ENCODE results near the gene RASA1. TPM values are rescaled to one million over a fixed set of nuclear protein-coding genes. Genes with fewer than 3 reads are reported as not detected.

Gene RASA1
- total RNA-seq, 1 experiment from 2014 or later = 23.9 TPM

DNA sequence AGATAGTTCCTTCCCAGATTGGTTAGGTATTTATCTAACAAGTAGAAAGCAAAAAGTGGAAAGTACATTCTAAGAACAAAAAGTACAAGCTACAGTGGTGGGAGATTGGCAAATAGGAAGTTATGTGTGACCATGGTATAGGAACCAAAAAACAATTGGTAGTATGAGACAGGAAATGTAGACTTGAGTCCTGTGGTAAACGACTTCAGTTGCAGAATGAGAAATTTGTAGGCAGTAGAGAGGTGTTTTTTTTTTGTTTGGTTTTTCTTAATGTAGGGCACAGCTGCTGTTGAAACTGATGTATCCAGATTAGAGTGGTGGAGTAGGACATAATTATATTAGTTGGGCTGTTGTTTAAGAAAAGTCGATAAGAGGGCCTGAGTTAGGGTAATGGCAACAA, 73.0 kb downstream of the RASA1 start:
- RAD21 ChIA-PET (ENCODE audit: low non-redundant PET in 1 of 2, low total read pairs in 2 of 2, uncharacterized antibody in 2 of 2, unreplicated experiment in 2 of 2) = no interaction called here
- DNase-seq (ENCODE audit: low read depth, low spot score) = no peak
- no peaks in the 10 kb centered on the region for H3K27me3 ChIP-seq (ENCODE audit: insufficient read depth, low read length)
- no peak overlapping the region for H3K9ac ChIP-seq (ENCODE audit: low read length)
- H2AFZ ChIP-seq (ENCODE audit: low read depth, low read length, poor library complexity, severe bottlenecking) = no peak overlapping the region
- CTCF ChIA-PET = no interaction called here
- H3K9me2 ChIP-seq (ENCODE audit: insufficient read depth) = no peaks in the 10 kb centered on the region
- H3K4me1 ChIP-seq (ENCODE audit: control insufficient read depth in 1 of 2, insufficient read depth in 2 of 2, low read length in 2 of 2) = no peaks in the 10 kb centered on the region
- no peak overlapping the region for H3K27ac ChIP-seq (ENCODE audit: low read depth, low read length)
- no peak for TF ChIP-seq SIN3A (IDR thresholded peaks at IDR 0.05; ENCODE audit: low read depth)
- TF ChIP-seq, protein P1, sequence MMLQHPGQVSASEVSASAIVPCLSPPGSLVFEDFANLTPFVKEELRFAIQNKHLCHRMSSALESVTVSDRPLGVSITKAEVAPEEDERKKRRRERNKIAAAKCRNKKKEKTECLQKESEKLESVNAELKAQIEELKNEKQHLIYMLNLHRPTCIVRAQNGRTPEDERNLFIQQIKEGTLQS (IDR thresholded peaks at IDR 0.05) = no peak
- TF ChIP-seq POLR2AphosphoS5 (IDR thresholded peaks at IDR 0.05; ENCODE audit: low read depth, low read length) = no peak
- no peak for TF ChIP-seq JUND (IDR thresholded peaks at IDR 0.05)
- TF ChIP-seq ZNF274 (IDR thresholded peaks at IDR 0.05; ENCODE audit: low read depth, low read length) = no peak
- TF ChIP-seq, protein P2, sequence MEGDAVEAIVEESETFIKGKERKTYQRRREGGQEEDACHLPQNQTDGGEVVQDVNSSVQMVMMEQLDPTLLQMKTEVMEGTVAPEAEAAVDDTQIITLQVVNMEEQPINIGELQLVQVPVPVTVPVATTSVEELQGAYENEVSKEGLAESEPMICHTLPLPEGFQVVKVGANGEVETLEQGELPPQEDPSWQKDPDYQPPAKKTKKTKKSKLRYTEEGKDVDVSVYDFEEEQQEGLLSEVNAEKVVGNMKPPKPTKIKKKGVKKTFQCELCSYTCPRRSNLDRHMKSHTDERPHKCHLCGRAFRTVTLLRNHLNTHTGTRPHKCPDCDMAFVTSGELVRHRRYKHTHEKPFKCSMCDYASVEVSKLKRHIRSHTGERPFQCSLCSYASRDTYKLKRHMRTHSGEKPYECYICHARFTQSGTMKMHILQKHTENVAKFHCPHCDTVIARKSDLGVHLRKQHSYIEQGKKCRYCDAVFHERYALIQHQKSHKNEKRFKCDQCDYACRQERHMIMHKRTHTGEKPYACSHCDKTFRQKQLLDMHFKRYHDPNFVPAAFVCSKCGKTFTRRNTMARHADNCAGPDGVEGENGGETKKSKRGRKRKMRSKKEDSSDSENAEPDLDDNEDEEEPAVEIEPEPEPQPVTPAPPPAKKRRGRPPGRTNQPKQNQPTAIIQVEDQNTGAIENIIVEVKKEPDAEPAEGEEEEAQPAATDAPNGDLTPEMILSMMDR (IDR thresholded peaks at IDR 0.05 in 2 of 3, conservative IDR thresholded peaks at IDR 0.05 in 1 of 3; ENCODE audit: borderline replicate concordance in 1 of 3, insufficient read depth in 1 of 3, low read depth in 2 of 3, low read length in 2 of 3) = no peak
- TF ChIP-seq, protein P3, sequence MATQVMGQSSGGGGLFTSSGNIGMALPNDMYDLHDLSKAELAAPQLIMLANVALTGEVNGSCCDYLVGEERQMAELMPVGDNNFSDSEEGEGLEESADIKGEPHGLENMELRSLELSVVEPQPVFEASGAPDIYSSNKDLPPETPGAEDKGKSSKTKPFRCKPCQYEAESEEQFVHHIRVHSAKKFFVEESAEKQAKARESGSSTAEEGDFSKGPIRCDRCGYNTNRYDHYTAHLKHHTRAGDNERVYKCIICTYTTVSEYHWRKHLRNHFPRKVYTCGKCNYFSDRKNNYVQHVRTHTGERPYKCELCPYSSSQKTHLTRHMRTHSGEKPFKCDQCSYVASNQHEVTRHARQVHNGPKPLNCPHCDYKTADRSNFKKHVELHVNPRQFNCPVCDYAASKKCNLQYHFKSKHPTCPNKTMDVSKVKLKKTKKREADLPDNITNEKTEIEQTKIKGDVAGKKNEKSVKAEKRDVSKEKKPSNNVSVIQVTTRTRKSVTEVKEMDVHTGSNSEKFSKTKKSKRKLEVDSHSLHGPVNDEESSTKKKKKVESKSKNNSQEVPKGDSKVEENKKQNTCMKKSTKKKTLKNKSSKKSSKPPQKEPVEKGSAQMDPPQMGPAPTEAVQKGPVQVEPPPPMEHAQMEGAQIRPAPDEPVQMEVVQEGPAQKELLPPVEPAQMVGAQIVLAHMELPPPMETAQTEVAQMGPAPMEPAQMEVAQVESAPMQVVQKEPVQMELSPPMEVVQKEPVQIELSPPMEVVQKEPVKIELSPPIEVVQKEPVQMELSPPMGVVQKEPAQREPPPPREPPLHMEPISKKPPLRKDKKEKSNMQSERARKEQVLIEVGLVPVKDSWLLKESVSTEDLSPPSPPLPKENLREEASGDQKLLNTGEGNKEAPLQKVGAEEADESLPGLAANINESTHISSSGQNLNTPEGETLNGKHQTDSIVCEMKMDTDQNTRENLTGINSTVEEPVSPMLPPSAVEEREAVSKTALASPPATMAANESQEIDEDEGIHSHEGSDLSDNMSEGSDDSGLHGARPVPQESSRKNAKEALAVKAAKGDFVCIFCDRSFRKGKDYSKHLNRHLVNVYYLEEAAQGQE (IDR thresholded peaks at IDR 0.05; ENCODE audit: low read depth) = no peak
- TF ChIP-seq SP1 (IDR thresholded peaks at IDR 0.05; ENCODE audit: low read depth) = no peak
- no peak for TF ChIP-seq ZFX (IDR thresholded peaks at IDR 0.05)
- TF ChIP-seq, protein P4, sequence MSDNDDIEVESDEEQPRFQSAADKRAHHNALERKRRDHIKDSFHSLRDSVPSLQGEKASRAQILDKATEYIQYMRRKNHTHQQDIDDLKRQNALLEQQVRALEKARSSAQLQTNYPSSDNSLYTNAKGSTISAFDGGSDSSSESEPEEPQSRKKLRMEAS (IDR thresholded peaks at IDR 0.05) = no peak
- TF ChIP-seq FOSL1 (IDR thresholded peaks at IDR 0.05; ENCODE audit: low read depth) = no peak
- no peak for TF ChIP-seq EGR1 (IDR thresholded peaks at IDR 0.05; ENCODE audit: low read depth)
- TF ChIP-seq RAD21 (IDR thresholded peaks at IDR 0.05; ENCODE audit: low read depth) = no peak
- TF ChIP-seq EZH2 (IDR thresholded peaks at IDR 0.05) = no peak
- no peak for TF ChIP-seq YY1 (IDR thresholded peaks at IDR 0.05; ENCODE audit: extremely low read depth, insufficient replicate concordance, low read depth, low read length)
- H3K9me3 ChIP-seq (ENCODE audit: control insufficient read depth in 1 of 2, insufficient read depth in 1 of 2, low read depth in 1 of 2, low read length in 2 of 2) = no peaks in the 10 kb centered on the region
- no peak for ATAC-seq
- H4K20me1 ChIP-seq (ENCODE audit: insufficient read depth) = no peaks in the 10 kb centered on the region
- H3K4me3 ChIP-seq (replicated peaks in 1 of 2; ENCODE audit: low read depth in 1 of 2, low read length in 2 of 2) = no peak overlapping the region
- intact Hi-C loops (cut with micrococcal nuclease) = no loop called here
- H3K4me2 ChIP-seq (ENCODE audit: low read length) = no peak overlapping the region
- POLR2A ChIA-PET = no interaction called here
- no TSS peak for BruUV-seq (replicated peaks)
- H3K79me2 ChIP-seq (ENCODE audit: insufficient read depth, low read length) = no peaks in the 10 kb centered on the region
- H3K36me3 ChIP-seq (ENCODE audit: control insufficient read depth in 1 of 2, insufficient read depth in 2 of 2, low read length in 2 of 2) = peaks cover 4 to 13% of the 10 kb centered on the region in 2 experiments; a peak in 3 of 4 replicates

Data from HCT116 (cell line).